NK-92 (cell line): ENCODE results near the gene BBLN.

Experiments used
- DNase-seq: peaks from one replicate; lab custom pipeline; 2025; ENCODE audit not compliant: unreplicated experiment; lab: John Stamatoyannopoulos, UW

Gene BBLN

DNA sequence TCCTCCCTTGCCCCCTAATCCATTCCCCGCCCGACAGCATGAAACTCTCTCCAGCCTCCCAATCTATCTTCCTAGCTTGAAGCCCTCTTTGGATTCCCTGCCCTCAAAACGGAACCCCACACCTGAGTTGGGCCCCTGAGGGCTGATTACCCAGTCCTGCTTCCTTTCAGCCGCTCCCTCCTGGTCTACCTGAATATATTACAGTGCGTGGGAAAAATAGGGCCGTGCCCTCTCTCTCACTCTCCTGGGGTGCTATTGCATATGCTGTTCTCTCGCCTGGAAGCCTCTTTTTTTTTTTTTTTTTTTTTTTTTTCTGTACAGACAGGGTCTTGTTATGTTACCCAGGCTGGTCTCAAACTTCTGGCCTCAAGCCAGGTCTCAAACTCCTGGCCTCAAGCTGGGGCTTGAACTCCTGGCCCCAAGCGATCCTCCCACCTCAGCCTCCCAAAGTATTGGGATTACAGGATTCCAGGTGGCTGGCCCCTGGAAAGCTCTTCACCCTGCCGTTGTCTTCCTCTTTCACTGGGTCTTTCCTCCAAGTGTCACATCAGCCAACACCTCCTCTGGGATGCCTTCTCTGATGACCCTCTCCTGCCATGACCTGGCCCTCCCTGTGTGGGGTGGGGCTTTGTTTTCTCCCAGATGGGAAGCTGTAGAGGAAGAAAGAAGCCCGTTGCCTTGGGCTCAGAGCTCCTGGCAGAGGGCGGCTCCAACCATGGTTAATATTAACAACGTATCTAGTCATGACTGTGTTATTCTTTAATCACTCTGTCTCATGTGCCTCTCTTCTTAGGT is 51.3 kb downstream of the BBLN start:
- DNase-seq, result no peak

DNA sequence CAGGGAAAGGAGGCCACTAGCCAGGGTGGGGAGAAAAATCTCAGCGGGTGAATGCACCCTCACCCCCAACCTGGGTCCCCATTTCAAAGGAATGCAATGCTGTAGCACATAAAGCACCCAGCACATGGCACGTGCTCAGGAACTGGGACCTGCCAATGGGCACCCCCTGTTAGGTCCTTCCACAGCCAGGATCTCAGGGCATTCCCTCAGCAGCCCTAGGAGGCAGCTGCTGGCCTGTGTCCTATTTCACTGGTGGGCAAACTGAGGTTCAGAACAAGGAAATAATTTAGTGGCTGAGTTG is 51.9 kb downstream of the BBLN start:
- DNase-seq, result no peak
